ENCODE measurements around the gene GNE. TPM values are rescaled to one million over a fixed set of nuclear protein-coding genes. Genes with fewer than 3 reads are reported as not detected.
"Not testable (repeated sequence)": the region's sequence is repeated elsewhere in the genome, so short reads cannot be mapped to it uniquely, and the experiment has no call there.

The GNE gene
- polyA plus RNA-seq, 3 donors = 4.1 to 5.0 (median 4.5) TPM

- Mint-ChIP-seq H3K36me3 (no peaks in the 10 kb centered on the region), H3K27me3 (ENCODE audit: low read depth in 3 of 3) (peaks cover 0 to 2% (median 0%) of the 10 kb centered on the region in 3 donors), H3K27ac (peak overlapping the region in 1 of 7 donors; percentile 18), H3K4me1 (peaks cover 6% of the 10 kb centered on the region), H3K9me3 (no peaks in the 10 kb centered on the region), H3K4me3 (no peak overlapping the region)
- H3K27ac ChIP-seq (ENCODE audit: low read depth in 1 of 2, low read length in 2 of 2) = no peak overlapping the region
- H2AFZ ChIP-seq (ENCODE audit: insufficient read depth, low read depth, low read length, poor library complexity, severe bottlenecking) = no peak overlapping the region
- no peaks in the 10 kb centered on the region for H3K9me3 ChIP-seq (replicated peaks in 1 of 2; ENCODE audit: control insufficient read depth in 1 of 2, insufficient read depth in 1 of 2, low read length in 2 of 2)
- no peaks in the 10 kb centered on the region for H4K20me1 ChIP-seq (ENCODE audit: insufficient read depth, low read length)
- no peak overlapping the region for H3K4me3 ChIP-seq (replicated peaks in 1 of 3; ENCODE audit: low read depth in 2 of 3, low read length in 3 of 3)
- H3K27me3 ChIP-seq (ENCODE audit: control insufficient read depth in 2 of 2, insufficient read depth in 2 of 2, low read length in 2 of 2) = no peaks in the 10 kb centered on the region
- no peak for TF ChIP-seq CTCF (IDR thresholded peaks at IDR 0.05)
- 43% methylated on average over 6 of the region's 8 CpGs for WGBS (ENCODE audit: insufficient coverage)
- H3K4me1 ChIP-seq (ENCODE audit: control insufficient read depth in 1 of 2, insufficient read depth in 2 of 2, low read length in 2 of 2) = no peaks in the 10 kb centered on the region
- no peaks in the 10 kb centered on the region for H3K79me2 ChIP-seq (ENCODE audit: insufficient read depth, low read length)
- no peak overlapping the region for H3K9ac ChIP-seq (ENCODE audit: insufficient read depth, low read length, poor library complexity, severe bottlenecking)
- H3K36me3 ChIP-seq (replicated peaks in 1 of 2; ENCODE audit: control insufficient read depth in 1 of 2, insufficient read depth in 2 of 2, low read length in 2 of 2) = no peaks in the 10 kb centered on the region
- H3K4me2 ChIP-seq (replicated peaks; ENCODE audit: extremely low read depth, low read length, poor library complexity, severe bottlenecking) = no peak overlapping the region
- intact Hi-C loops (cut with micrococcal nuclease) = no loop called here
- DNase-seq = no peak
Observed at GRCh38 chr9:36306471-36307306, 48.4 kb upstream of the GNE start.

- H3K27ac Mint-ChIP-seq; H3K4me1 Mint-ChIP-seq; H3K27me3 Mint-ChIP-seq (ENCODE audit: low read depth in 3 of 3): not testable (repeated sequence)
Observed at GRCh38 chr9:36304366-36304765, 46.1 kb upstream of the GNE start.

More at GRCh38 chr9:36304366-36304765, 46.1 kb upstream of the GNE start:
- H3K9me3 Mint-ChIP-seq; H3K9me3 ChIP-seq (replicated peaks in 1 of 2; ENCODE audit: control insufficient read depth in 1 of 2, insufficient read depth in 1 of 2, low read length in 2 of 2); DNase-seq; H3K27ac ChIP-seq (ENCODE audit: low read depth in 1 of 2, low read length in 2 of 2); H3K4me2 ChIP-seq (replicated peaks; ENCODE audit: extremely low read depth, low read length, poor library complexity, severe bottlenecking); H3K36me3 ChIP-seq (replicated peaks in 1 of 2; ENCODE audit: control insufficient read depth in 1 of 2, insufficient read depth in 2 of 2, low read length in 2 of 2); H3K4me3 Mint-ChIP-seq; H3K27me3 ChIP-seq (ENCODE audit: control insufficient read depth in 2 of 2, insufficient read depth in 2 of 2, low read length in 2 of 2); intact Hi-C loops (cut with micrococcal nuclease); H2AFZ ChIP-seq (ENCODE audit: insufficient read depth, low read depth, low read length, poor library complexity, severe bottlenecking); H3K79me2 ChIP-seq (ENCODE audit: insufficient read depth, low read length); H3K36me3 Mint-ChIP-seq; H3K4me1 ChIP-seq (ENCODE audit: control insufficient read depth in 1 of 2, insufficient read depth in 2 of 2, low read length in 2 of 2); H3K9ac ChIP-seq (ENCODE audit: insufficient read depth, low read length, poor library complexity, severe bottlenecking); H4K20me1 ChIP-seq (ENCODE audit: insufficient read depth, low read length); H3K4me3 ChIP-seq (replicated peaks in 1 of 3; ENCODE audit: low read depth in 2 of 3, low read length in 3 of 3): not testable (repeated sequence)
- WGBS (ENCODE audit: insufficient coverage) = no CpG with 5 or more reads among the region's 2 CpGs

Data from CD14-positive monocyte (primary cell).